Measurements from ENCODE around the gene EPHA2.

The EPHA2 gene

GRCh38 chr1:16187748-16188401, 32.0 kb upstream of the EPHA2 start:
- H3K9me3 Mint-ChIP-seq, result no peaks in the 10 kb centered on the region
- DNase-seq, result peak; percentile 85
- no peaks in the 10 kb centered on the region for H3K36me3 Mint-ChIP-seq (ENCODE audit: low read depth)
- H3K4me3 Mint-ChIP-seq, result no peak overlapping the region
- H3K27ac Mint-ChIP-seq, result no peak overlapping the region
- peaks cover 5% of the 10 kb centered on the region for H3K27me3 Mint-ChIP-seq (ENCODE audit: low read depth, poor library complexity)
- H3K4me1 Mint-ChIP-seq, result peaks cover 23% of the 10 kb centered on the region
- TF ChIP-seq CTCF (IDR thresholded peaks at IDR 0.05), result peak; percentile 94

- DNase-seq, result no peak
- Mint-ChIP-seq H3K36me3 (ENCODE audit: low read depth) (no peaks in the 10 kb centered on the region), H3K4me1 (peaks cover 30% of the 10 kb centered on the region), H3K27me3 (ENCODE audit: low read depth, poor library complexity) (peaks cover 5% of the 10 kb centered on the region), H3K27ac (no peak overlapping the region), H3K9me3 (no peaks in the 10 kb centered on the region), H3K4me3 (no peak overlapping the region)
- no peak for TF ChIP-seq CTCF (IDR thresholded peaks at IDR 0.05)
Observed at GRCh38 chr1:16186655-16187235, 30.9 kb upstream of the EPHA2 start.

GRCh38 chr1:16184557-16185303, 28.9 kb upstream of the EPHA2 start:
- Mint-ChIP-seq H3K27me3 (ENCODE audit: low read depth, poor library complexity) (peaks cover 5% of the 10 kb centered on the region), H3K4me3 (no peak overlapping the region), H3K36me3 (ENCODE audit: low read depth) (no peaks in the 10 kb centered on the region), H3K4me1 (peaks cover 38% of the 10 kb centered on the region), H3K9me3 (no peaks in the 10 kb centered on the region), H3K27ac (no peak overlapping the region)
- no peak for DNase-seq
- TF ChIP-seq CTCF (IDR thresholded peaks at IDR 0.05), result no peak

- no peaks in the 10 kb centered on the region for H3K9me3 Mint-ChIP-seq
- H3K27me3 Mint-ChIP-seq (ENCODE audit: low read depth, poor library complexity), result peaks cover 4% of the 10 kb centered on the region
- TF ChIP-seq CTCF (IDR thresholded peaks at IDR 0.05), result no peak
- H3K4me3 Mint-ChIP-seq, result no peak overlapping the region
- peaks cover 37% of the 10 kb centered on the region for H3K4me1 Mint-ChIP-seq
- no peaks in the 10 kb centered on the region for H3K36me3 Mint-ChIP-seq (ENCODE audit: low read depth)
- H3K27ac Mint-ChIP-seq, result peak overlapping the region; percentile 30
- no peak for DNase-seq
Observed at GRCh38 chr1:16183765-16184556, 28.1 kb upstream of the EPHA2 start.

- Mint-ChIP-seq H3K36me3 (ENCODE audit: low read depth) (no peaks in the 10 kb centered on the region), H3K27me3 (ENCODE audit: low read depth, poor library complexity) (no peaks in the 10 kb centered on the region), H3K9me3 (peaks cover 3% of the 10 kb centered on the region), H3K4me1 (peaks cover 42% of the 10 kb centered on the region), H3K4me3 (no peak overlapping the region), H3K27ac (no peak overlapping the region)
- DNase-seq, result no peak
- no peak for TF ChIP-seq CTCF (IDR thresholded peaks at IDR 0.05)
Observed at GRCh38 chr1:16183179-16183578, 27.3 kb upstream of the EPHA2 start.

Data from nephron progenitor cell (in vitro differentiated cells).